ENCODE results near the gene PALM2AKAP2.
"Not testable (repeated sequence)": the region's sequence is repeated elsewhere in the genome, so short reads cannot be mapped to it uniquely, and the experiment has no call there.

The PALM2AKAP2 gene

DNA sequence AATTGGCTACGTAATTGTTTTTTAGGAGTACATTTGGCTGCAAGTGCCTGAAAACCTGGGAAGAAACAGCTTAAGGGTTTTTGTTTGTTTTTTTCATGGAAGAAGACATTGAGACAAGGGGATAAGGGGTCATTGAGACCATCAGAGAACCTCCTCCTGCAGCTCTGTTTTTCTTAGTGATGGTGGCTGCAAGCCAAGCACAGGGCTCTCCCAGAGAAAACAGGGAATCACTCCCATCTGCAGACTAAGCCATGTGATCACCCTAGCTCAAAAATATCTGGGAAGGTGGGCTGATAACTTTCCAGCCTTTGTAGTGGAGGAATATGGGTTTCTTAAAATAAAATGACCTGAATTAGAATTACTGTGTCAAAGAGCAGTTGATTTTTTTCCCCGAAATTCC lies 25.1 kb downstream of the PALM2AKAP2 start:
- no peak for DNase-seq (ENCODE audit: low read depth in 2 of 2)

DNA sequence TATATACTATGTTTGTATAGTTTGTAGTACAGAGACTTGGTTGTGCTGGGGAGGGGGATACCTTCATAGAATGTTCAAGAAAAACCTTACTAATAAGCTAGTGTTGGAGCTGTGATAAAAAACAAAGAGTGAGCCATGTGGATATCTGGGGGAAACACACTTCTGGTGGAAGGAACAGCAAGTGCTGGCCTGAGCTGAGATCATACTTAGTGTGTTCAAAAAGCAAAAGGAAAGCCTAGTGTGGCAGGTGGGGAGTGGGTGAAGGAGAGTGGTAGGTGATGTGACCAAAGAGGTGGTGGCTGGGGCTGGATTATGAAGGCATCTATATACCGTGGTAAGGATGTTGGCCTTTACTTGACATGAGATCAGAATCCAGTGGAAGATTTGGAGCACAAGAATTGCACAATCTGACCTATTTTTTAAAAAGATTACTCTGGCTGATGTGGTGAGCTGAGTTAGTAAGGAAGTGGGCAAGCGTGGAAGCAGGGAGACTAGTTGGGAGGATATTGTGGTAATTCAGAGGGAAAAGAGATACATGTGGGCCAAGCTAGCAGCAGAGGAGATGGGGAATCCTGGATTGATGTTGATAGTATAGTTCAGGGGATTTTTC lies 26.6 kb downstream of the PALM2AKAP2 start:
- no peak for DNase-seq (ENCODE audit: low read depth in 2 of 2)

DNA sequence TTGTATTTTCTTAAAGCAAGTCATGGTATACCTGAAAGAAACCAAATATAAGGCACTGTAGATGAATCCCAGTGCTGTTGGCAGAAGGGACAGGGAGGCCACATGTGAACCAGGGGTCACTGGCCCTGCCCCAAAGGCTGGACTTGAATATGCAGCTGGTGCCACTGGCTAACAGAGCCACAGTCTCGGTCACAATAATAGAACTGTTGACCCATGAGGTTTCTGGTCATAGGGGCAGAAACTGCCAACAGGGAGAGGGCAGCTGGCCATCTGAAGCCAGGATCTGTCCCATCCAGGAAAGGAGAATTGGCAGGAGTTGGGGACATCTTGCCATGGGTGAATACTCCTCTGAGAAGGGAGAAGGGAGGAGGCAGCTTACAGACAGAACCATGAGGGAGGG lies 31.9 kb downstream of the PALM2AKAP2 start:
- no peak for DNase-seq (ENCODE audit: low read depth in 2 of 2)

DNA sequence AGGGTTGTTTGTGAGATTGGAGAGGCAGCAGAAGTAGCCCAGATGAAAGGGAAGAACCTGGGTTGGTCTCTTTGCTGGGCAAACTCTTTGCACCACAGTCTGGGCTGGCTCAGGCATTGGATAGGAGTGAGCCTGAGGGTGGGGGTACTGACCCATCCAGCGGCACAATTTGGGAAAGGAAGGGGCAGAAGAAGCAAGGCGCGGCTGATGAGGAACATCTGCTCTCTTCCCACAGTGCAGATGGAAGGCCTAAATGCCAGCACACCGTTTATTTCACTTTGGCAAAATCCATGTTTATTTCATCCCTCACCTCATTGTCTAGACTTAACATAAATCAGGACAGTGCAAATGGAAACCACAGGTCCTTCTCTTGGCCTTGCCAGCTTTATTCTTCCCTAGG lies 32.3 kb downstream of the PALM2AKAP2 start:
- no peak for DNase-seq (ENCODE audit: low read depth in 2 of 2)

DNA sequence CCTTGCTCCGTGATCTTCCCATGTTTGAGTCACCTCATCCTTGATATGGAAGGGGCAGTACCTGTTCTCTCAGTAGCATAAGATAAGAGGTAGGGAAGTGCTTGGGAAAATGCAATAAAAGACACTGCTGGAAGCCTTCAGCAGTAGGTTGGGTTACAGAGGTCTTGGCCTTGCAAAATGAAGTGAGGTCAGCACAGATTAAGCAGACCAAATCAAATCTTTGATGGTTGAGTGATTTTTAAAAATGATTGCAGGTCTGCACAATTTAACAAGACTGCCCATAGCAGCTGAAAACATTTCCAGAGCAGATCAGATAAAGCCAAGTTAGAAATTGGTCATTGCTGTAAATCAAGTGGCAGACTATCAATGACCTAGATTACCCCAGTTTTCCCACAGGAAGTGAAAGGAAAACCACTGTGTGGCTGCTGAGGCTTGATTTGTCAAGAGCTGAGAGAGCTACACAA lies 32.9 kb downstream of the PALM2AKAP2 start:
- DNase-seq (ENCODE audit: low read depth in 2 of 2): no peak

DNA sequence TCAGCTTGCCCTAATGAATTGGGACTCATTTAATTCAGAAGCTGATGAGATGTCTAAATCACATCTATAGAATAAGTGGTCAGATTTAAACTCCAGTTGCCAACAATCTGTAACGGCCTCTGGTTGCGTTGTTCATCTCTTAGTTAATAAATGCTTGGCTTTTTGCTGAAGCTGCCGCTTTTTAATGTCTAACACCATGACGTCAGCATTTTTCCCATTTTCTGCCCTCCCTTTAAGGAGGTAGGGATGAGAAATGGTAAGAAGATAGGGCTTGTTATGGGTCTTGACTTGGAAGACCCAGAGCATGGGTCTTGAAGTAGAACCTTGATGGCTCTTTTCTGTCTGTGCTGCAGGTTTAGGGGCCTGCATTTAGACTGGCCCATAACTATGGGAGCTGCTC lies 33.3 kb downstream of the PALM2AKAP2 start:
- DNase-seq (ENCODE audit: low read depth in 2 of 2): no peak

DNA sequence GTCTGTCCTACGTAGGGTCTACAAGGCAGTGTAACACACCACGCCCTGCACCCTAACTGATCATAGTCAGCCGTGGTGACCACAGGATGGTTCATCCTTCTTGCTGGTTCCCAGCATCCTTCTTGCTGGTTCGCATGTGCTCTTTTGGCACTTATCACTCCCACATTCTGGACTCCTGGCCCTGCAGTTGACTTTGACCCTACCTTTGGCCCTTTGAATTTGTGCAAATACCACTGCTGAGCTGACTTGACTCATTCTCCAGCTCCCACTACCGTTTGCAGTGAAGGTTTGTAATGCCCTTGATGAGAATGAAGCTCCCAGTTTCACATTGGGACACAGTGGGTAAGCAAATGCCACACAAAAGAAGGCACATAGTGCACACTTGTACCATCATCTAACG lies 33.8 kb downstream of the PALM2AKAP2 start:
- no peak for DNase-seq (ENCODE audit: low read depth in 2 of 2)

DNA sequence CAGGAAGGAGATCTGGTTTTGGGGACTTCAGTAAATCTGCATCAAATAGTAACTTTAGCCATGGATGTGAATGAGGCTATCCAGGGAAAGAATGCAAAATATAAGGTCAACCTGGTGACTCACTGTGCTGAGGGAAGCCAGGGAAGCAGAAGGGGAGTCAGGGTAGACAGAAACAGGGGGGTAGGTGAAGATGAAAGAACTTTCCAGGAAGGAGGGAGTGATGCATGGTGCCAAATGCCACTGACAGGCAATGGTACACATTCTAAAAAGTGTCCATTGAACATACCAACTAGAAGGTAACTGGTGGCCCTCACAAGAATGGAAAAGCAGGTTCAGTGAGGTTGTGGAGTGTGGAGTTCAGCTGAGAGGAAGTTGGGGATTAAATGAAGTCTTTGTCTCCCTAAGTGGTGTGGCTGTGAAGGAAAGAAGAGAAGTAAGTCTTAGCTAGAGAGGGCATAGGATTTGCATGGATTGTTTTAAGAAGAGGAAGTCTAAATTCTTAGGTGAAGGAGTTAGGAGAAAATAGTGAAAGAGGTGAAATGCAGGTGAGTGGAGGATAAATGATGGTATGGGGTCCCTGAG lies 35.5 kb downstream of the PALM2AKAP2 start:
- DNase-seq (ENCODE audit: low read depth in 2 of 2): no peak

DNA sequence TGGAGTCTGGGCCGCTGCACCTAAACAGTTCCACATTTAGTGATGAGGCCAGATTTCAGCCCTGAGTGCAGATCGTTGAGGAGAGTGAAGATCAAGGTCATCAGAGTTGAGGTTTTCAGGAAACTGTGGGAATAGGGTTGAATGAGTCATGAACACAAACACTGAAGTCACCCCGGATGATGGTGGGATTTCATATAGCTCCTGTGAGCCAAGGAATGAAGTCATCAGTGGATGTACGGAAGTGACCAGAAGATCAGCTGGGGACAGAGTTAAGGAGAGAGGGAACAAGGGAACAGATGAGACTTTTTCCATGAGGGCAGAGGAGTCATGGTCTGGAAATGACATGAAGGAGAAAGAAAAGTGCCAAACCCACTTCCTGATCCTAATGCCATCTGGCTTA lies 36.5 kb downstream of the PALM2AKAP2 start:
- no peak for DNase-seq (ENCODE audit: low read depth in 2 of 2)

DNA sequence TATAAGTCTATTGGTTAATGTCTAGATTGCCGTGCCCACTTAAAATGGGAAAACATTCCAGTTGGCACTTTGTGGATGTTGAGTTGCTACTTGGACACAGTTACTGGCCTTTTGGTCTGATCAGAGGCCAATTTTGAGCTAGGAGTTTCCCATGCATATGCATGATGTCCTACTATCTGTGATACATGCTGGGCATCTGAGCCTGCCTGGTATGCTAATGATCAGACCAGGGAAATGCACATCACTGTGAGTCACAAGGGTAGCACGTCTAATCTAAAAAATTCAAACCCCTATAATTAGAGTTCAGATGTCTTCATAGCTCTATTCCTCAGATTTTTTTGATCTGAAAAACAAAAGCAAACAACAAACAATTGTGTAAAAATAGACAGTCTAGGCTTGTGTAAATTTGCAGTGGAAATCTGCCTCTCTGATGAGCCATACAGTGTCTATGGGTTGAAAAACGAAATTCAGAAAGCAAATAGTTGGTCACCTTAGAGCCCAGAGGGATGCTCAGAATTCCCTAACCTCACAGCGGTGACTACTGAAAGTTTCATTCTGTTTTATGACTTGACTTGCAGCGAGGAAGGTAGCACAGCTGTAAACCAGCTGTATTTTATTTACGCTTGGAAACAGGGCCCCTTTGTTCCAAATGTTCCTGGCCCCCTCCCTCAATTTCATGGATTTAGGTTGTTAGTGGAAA lies 37.3 kb downstream of the PALM2AKAP2 start:
- no peak for DNase-seq (ENCODE audit: low read depth in 2 of 2)

DNA sequence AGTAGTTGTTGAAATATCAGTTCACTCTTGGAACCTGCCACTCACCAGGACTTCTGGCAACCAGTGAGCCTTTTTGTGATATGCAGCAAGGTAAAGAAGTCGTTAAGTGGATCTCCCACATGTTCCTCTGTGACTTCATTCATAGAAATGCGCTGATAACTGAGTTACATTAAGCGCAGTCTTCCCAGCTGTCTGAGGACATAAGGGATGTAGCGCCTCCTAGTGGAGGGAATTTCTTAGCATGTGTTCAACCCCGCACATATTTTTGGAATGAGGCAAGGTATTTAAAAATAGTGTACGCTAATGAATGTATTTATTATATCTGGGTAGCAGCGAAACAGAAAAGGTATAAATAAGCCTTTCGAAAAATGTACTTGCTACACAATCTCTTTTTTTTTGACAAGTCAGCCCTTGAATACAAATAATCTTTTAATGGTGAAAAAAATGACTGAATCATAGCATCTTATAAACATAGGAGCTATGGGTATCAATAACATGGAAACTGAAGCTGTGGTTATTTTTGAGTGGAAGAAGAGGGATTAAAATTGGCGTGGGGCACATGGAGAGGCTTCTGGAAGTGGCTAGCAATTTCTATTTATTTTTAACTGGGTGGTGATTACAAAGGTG lies 38.0 kb downstream of the PALM2AKAP2 start:
- DNase-seq (ENCODE audit: low read depth in 2 of 2): peak; percentile 8 to 24

DNA sequence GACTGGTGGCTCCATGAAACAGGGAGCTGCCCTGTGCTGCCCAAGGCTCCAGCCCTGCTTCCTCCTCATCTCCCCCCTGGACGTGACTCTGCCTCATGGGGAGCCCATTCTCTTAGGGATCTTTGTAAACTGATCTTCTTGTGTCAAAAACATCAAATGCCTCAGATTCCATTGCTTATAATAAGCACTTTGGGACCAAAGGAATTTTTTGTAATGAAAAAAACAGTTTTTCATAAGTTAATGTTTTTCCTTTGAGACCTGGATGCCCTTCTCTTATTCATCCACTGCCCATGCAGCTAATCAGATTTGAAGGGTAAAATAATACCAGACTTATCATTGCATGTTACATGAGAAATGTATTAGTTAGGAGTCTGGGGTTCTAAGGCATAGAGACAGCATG lies 41.7 kb downstream of the PALM2AKAP2 start:
- no peak for DNase-seq (ENCODE audit: low read depth in 2 of 2)

DNA sequence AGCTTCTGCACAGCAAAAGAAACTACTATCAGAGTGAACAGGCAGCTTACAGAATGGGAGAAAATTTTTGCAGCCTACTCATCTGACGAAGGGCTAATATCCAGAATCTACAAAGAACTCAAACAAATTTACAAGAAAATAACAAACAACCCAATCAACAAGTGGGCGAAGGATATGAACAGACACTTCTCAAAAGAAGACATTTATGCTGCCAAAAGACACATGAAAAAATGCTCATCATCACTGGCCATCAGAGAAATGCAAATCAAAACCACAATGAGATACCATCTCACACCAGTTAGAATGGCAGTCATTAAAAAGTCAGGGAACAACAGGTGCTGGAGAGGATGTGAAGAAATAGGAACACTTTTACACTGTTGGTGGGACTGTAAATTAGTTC lies 45.4 kb downstream of the PALM2AKAP2 start:
- not testable (repeated sequence) for DNase-seq (ENCODE audit: low read depth in 2 of 2)

DNA sequence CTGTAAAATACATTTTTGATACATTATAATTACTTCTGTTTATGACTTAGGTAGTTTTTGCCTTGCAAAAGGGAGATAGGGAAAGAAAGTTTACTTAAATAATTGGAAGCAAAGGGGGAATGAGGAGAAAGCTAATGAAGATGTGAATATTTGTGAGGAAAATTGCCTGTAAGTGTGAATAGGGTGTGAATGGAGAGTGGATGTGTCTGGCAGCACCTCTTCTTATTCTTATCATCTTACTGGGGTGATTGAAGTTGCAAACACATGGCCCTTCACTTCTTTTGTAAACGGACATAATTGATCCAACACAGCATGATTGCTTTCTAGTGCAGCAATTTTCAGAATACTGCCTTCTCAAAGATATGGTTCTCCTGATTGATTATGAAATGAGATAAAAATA lies 46.6 kb downstream of the PALM2AKAP2 start:
- DNase-seq (ENCODE audit: low read depth in 2 of 2): no peak

DNA sequence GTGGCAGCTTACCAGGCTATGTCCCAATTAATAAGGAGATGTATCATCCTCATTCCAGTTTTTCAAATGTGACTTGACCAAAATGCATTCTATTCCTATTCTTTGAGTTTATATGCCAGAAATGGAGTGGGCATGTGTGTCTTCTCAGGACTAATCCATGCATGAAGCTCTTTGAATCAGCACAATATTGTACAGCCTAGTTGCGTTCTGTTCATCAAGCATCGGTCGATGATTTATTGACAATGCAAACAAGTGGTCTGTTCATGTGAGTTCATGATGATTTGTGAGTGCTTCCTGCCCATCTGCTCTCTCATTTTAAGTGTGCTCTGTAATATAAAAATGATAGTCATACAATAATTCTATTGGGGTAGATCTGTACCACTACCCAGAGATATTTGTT lies 48.3 kb downstream of the PALM2AKAP2 start:
- no peak for DNase-seq (ENCODE audit: low read depth in 2 of 2)
